ENCODE results near the gene MSL3.

GRCh38 chrX:11789809-11790208 is 31.8 kb downstream of the MSL3 start:
- no peak for TF ChIP-seq CTCF (IDR thresholded peaks at IDR 0.05)
- no peak for TF ChIP-seq POLR2A (IDR thresholded peaks at IDR 0.05)
